ENCODE results near the gene MCM7. TPM values are rescaled to one million over a fixed set of nuclear protein-coding genes. Genes with fewer than 3 reads are reported as not detected.

MCM7 gene
- total and polyA plus RNA-seq, 2 of the 13 experiments (the other 11 are each of a cell fraction or from before 2014, with no cell fraction given) = 84.5 to 214 TPM

- POLR2A ChIA-PET = interaction anchor here (1.0 to 1.7 kb wide), 3 partner anchors 16 to 84 kb away, joined by 3 to 6 read pairs (median 4); partner anchors contain the start of genes AP4M1 and LAMTOR4
- Histone ChIP-seq H3K36me3 (replicated peaks in 1 of 2; ENCODE audit: control insufficient read depth in 1 of 2, insufficient read depth in 2 of 2, low read length in 2 of 2) (no peaks in the 10 kb centered on the region), H4K20me1 (ENCODE audit: insufficient read depth, low read length) (no peaks in the 10 kb centered on the region), H3K27ac (ENCODE audit: extremely low read length, insufficient read depth, low read length) (no peak overlapping the region), H3K9me3 (ENCODE audit: low read length) (no peaks in the 10 kb centered on the region), H2AFZ (ENCODE audit: low read length) (peak overlapping the region; percentile 56), H3K4me2 (ENCODE audit: low read depth, low read length) (peak overlapping the region; percentile 57), H3K27me3 (ENCODE audit: control insufficient read depth in 1 of 2, insufficient read depth in 2 of 2, low read length in 2 of 2) (no peaks in the 10 kb centered on the region), H3K79me2 (ENCODE audit: insufficient read depth, low read length) (no peaks in the 10 kb centered on the region), H3K4me3 (replicated peaks in 1 of 3; ENCODE audit: insufficient read depth in 1 of 3, low read depth in 2 of 3, low read length in 3 of 3) (no peak overlapping the region), H3K9ac (ENCODE audit: insufficient read depth, low read depth, low read length) (peak overlapping the region; percentile 27; the same call in 1 of the 2 replicates), H3K4me1 (ENCODE audit: insufficient read depth, low read length) (peaks cover 31% of the 10 kb centered on the region)
- WGBS (ENCODE audit: low lambda C conversion rate) = 6% methylated on average over 3 of the region's 3 CpGs
- FAIRE-seq (peak; percentile 95), ATAC-seq (peak; percentile 83), DNase-seq (ENCODE audit: low spot score) (peak; percentile 57)
- intact Hi-C loops (cut with micrococcal nuclease; ENCODE audit: unreplicated experiment) = loop anchor here (2.0 kb wide), 1 partner anchor 84 kb away; no protein-coding TSS in a partner anchor
- no TSS peak for BruUV-seq (replicated peaks)
- in situ Hi-C loops (cut with HindIII; ENCODE audit: extremely low pct_ligation_motif_present, low pct_unique_long_range_greater_than_20kb) = loop anchor here (5.0 kb wide), 1 partner anchor 80 kb away; no protein-coding TSS in a partner anchor
- CTCF ChIA-PET (ENCODE audit: low intra/inter-chr PET ratio, low total read pairs) = interaction anchor here (0.9 to 1.9 kb wide), 4 partner anchors 10 to 213 kb away, joined by 3 to 17 read pairs (median 4); no protein-coding TSS in a partner anchor
- 0 out of 2 replicates have a peak, but pooled peaks have one; percentile 13 for TF ChIP-seq ZFP36L1 (CRISPR knock-in tag; IDR thresholded peaks at IDR 0.05)
- TF ChIP-seq ZMYM3 (CRISPR knock-in tag; IDR thresholded peaks at IDR 0.05) = no peak
- 0 out of 2 replicates have a peak, but pooled peaks have one; percentile 50 for TF ChIP-seq ZNF44 (CRISPR knock-in tag; IDR thresholded peaks at IDR 0.05)
- no peak for TF ChIP-seq EEA1 (CRISPR knock-in tag; IDR thresholded peaks at IDR 0.05; ENCODE audit: borderline replicate concordance)
- 0 out of 2 replicates have a peak, but pooled peaks have one; percentile 27 for TF ChIP-seq GATAD1 (CRISPR knock-in tag; IDR thresholded peaks at IDR 0.05)
- no peak for TF ChIP-seq MTERF4 (CRISPR knock-in tag; IDR thresholded peaks at IDR 0.05)
- TF ChIP-seq, protein P1, sequence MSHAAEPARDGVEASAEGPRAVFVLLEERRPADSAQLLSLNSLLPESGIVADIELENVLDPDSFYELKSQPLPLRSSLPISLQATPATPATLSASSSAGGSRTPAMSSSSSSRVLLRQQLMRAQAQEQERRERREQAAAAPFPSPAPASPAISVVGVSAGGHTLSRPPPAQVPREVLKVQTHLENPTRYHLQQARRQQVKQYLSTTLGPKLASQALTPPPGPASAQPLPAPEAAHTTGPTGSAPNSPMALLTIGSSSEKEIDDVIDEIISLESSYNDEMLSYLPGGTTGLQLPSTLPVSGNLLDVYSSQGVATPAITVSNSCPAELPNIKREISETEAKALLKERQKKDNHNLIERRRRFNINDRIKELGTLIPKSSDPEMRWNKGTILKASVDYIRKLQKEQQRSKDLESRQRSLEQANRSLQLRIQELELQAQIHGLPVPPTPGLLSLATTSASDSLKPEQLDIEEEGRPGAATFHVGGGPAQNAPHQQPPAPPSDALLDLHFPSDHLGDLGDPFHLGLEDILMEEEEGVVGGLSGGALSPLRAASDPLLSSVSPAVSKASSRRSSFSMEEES (CRISPR knock-in tag; IDR thresholded peaks at IDR 0.05) = 0 out of 2 replicates have a peak, but pooled peaks have one; percentile 0
- no peak for TF ChIP-seq ZNF430 (CRISPR knock-in tag; IDR thresholded peaks at IDR 0.05)
- TF ChIP-seq HNRNPLL (IDR thresholded peaks at IDR 0.05; ENCODE audit: low read depth, low read length, poor library complexity, severe bottlenecking) = no peak
- peak; percentile 40 for TF ChIP-seq TEAD3 (CRISPR knock-in tag; optimal IDR thresholded peaks at IDR 0.05; ENCODE audit: borderline replicate concordance)
- peak in 1 of 2 experiments; percentile 49; a peak in 1 of 4 replicates for TF ChIP-seq KLF16 (CRISPR knock-in tag; IDR thresholded peaks at IDR 0.05)
- TF ChIP-seq TSC22D2 (CRISPR knock-in tag; IDR thresholded peaks at IDR 0.05; ENCODE audit: borderline replicate concordance) = 0 out of 2 replicates have a peak, but pooled peaks have one; percentile 31
- TF ChIP-seq, protein P2, sequence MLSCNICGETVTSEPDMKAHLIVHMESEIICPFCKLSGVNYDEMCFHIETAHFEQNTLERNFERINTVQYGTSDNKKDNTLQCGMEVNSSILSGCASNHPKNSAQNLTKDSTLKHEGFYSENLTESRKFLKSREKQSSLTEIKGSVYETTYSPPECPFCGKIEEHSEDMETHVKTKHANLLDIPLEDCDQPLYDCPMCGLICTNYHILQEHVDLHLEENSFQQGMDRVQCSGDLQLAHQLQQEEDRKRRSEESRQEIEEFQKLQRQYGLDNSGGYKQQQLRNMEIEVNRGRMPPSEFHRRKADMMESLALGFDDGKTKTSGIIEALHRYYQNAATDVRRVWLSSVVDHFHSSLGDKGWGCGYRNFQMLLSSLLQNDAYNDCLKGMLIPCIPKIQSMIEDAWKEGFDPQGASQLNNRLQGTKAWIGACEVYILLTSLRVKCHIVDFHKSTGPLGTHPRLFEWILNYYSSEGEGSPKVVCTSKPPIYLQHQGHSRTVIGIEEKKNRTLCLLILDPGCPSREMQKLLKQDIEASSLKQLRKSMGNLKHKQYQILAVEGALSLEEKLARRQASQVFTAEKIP (CRISPR knock-in tag; IDR thresholded peaks at IDR 0.05; ENCODE audit: borderline replicate concordance) = no peak
- no peak for TF ChIP-seq FOXK2 (IDR thresholded peaks at IDR 0.05)
- TF ChIP-seq HMGA1 (CRISPR knock-in tag; conservative IDR thresholded peaks at IDR 0.05) = no peak
- TF ChIP-seq XRCC5 (optimal IDR thresholded peaks at IDR 0.05; ENCODE audit: low read length) = peak; percentile 49
- 0 out of 2 replicates have a peak, but pooled peaks have one; percentile 30 for TF ChIP-seq SAP130 (CRISPR knock-in tag; IDR thresholded peaks at IDR 0.05; ENCODE audit: low read depth)
- no peak for TF ChIP-seq ZNF773 (CRISPR knock-in tag; IDR thresholded peaks at IDR 0.05; ENCODE audit: borderline replicate concordance)
- no peak for TF ChIP-seq CEBPB (IDR thresholded peaks at IDR 0.05; ENCODE audit: borderline replicate concordance, low read depth, low read length)
- TF ChIP-seq EHMT2 (IDR thresholded peaks at IDR 0.05; ENCODE audit: borderline replicate concordance, low read depth, low read length) = no peak
- TF ChIP-seq BHLHE40 (IDR thresholded peaks at IDR 0.05; ENCODE audit: low read length) = no peak
Observed at GRCh38 chr7:100132697-100133151, 31.5 kb upstream of the MCM7 start.

All from HepG2 (cell line).